SK-N-SH treated with all-trans-retinoic acid at 6 μM for 48 hours (cell line): ENCODE data around the gene TRMT13.
"Not testable (repeated sequence)": the region's sequence is repeated elsewhere in the genome, so short reads cannot be mapped to it uniquely, and the experiment has no call there.

Experiments
- ARNTL ChIP-seq: fragments of 450-650 bp; formaldehyde crosslinking; IDR thresholded peaks from 2 replicates; pipeline ENCODE4 v1.5.0; 2020; ENCODE audit warnings: low read depth, mild to moderate bottlenecking, moderate library complexity, borderline replicate concordance
- CREB5 ChIP-seq: fragments of 250-450 bp; sonication (Bioruptor Pico); IDR thresholded peaks from 2 replicates; pipeline ENCODE4 v1.5.1; 2020; ENCODE audit warnings: low read depth, mild to moderate bottlenecking, moderate library complexity
- ESRRG ChIP-seq: fragments of 250-450 bp; sonication (Bioruptor Pico); IDR thresholded peaks from 2 replicates; pipeline ENCODE4 v1.6.1; 2021; ENCODE audit warnings: mild to moderate bottlenecking
- ISL1 ChIP-seq: fragments of 250-450 bp; sonication (Bioruptor Pico); IDR thresholded peaks from 2 replicates; pipeline ENCODE4 v2.1.2; 2022; ENCODE audit warnings: mild to moderate bottlenecking, moderate library complexity
- PPARA ChIP-seq: fragments of 250-450 bp; sonication (Bioruptor Pico); IDR thresholded peaks from 2 replicates; pipeline ENCODE4 v1.5.0; 2020; ENCODE audit warnings: mild to moderate bottlenecking, borderline replicate concordance
- RARB ChIP-seq: fragments of 250-450 bp; sonication (Bioruptor Pico); IDR thresholded peaks from 2 replicates; pipeline ENCODE4 v1.8.0; 2021; ENCODE audit warnings: mild to moderate bottlenecking, moderate library complexity
- TCF4 ChIP-seq: fragments of 250-450 bp; sonication (Bioruptor Pico); IDR thresholded peaks from 2 replicates; pipeline ENCODE4 v1.8.0; 2021; ENCODE audit warnings: mild to moderate bottlenecking, moderate library complexity, borderline replicate concordance
- ZFP3 ChIP-seq: fragments of 250-450 bp; sonication (Bioruptor Pico); IDR thresholded peaks from 2 replicates; pipeline ENCODE4 v1.5.0; 2020; ENCODE audit warnings: mild to moderate bottlenecking, moderate library complexity
- ZFP30 ChIP-seq: fragments of 450-650 bp; formaldehyde crosslinking; IDR thresholded peaks from 2 replicates; pipeline ENCODE4 v1.5.0; 2022; ENCODE audit warnings: mild to moderate bottlenecking, moderate library complexity
- ZNF565 ChIP-seq: fragments of 450-650 bp; formaldehyde crosslinking; conservative IDR thresholded peaks from 2 replicates; pipeline ENCODE4 v1.5.0; 2020; ENCODE audit warnings: low read depth, mild to moderate bottlenecking, moderate library complexity
- ZNF8 ChIP-seq: fragments of 450-650 bp; formaldehyde crosslinking; IDR thresholded peaks from 2 replicates; pipeline ENCODE4 v1.5.0; 2020; ENCODE audit warnings: mild to moderate bottlenecking, moderate library complexity
- TF ChIP-seq, protein P1 (sequence below): fragments of 250-450 bp; sonication (Bioruptor Pico); IDR thresholded peaks from 2 replicates; pipeline ENCODE4 v1.8.0; 2020; ENCODE audit warnings: mild to moderate bottlenecking, moderate library complexity, borderline replicate concordance
- TF ChIP-seq, protein P2 (sequence below): fragments of 250-450 bp; sonication (Bioruptor Pico); IDR thresholded peaks from 2 replicates; pipeline ENCODE4 v1.8.0; 2021; ENCODE audit warnings: low read depth, mild to moderate bottlenecking, moderate library complexity, borderline replicate concordance

DNA sequence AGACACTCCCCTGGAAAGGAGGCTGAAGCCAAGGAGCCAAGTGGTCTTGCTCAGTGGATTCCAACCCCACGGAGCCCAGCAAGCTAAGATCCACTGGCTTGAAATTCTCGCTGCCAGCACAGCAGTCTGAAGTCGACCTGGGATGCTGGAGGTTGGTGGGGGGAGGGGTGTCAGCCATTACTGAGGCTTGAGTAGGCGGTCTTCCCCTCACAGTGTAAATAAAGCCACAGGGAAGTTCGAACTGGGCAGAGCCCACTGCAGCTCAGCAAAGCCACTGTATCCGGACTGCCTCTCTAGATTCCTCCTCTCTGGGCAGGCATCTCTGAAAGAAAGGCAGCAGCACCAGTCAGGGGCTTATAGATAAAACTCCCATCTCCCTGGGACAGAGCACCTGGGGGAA is 67.1 kb downstream of the TRMT13 start:
- TF ChIP-seq, protein P1, sequence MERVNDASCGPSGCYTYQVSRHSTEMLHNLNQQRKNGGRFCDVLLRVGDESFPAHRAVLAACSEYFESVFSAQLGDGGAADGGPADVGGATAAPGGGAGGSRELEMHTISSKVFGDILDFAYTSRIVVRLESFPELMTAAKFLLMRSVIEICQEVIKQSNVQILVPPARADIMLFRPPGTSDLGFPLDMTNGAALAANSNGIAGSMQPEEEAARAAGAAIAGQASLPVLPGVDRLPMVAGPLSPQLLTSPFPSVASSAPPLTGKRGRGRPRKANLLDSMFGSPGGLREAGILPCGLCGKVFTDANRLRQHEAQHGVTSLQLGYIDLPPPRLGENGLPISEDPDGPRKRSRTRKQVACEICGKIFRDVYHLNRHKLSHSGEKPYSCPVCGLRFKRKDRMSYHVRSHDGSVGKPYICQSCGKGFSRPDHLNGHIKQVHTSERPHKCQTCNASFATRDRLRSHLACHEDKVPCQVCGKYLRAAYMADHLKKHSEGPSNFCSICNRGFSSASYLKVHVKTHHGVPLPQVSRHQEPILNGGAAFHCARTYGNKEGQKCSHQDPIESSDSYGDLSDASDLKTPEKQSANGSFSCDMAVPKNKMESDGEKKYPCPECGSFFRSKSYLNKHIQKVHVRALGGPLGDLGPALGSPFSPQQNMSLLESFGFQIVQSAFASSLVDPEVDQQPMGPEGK (CRISPR knock-in tag): not testable (repeated sequence)
- TF ChIP-seq, protein P2, sequence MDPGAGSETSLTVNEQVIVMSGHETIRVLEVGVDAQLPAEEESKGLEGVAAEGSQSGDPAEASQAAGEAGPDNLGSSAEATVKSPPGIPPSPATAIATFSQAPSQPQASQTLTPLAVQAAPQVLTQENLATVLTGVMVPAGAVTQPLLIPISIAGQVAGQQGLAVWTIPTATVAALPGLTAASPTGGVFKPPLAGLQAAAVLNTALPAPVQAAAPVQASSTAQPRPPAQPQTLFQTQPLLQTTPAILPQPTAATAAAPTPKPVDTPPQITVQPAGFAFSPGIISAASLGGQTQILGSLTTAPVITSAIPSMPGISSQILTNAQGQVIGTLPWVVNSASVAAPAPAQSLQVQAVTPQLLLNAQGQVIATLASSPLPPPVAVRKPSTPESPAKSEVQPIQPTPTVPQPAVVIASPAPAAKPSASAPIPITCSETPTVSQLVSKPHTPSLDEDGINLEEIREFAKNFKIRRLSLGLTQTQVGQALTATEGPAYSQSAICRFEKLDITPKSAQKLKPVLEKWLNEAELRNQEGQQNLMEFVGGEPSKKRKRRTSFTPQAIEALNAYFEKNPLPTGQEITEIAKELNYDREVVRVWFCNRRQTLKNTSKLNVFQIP (CRISPR knock-in tag): not testable (repeated sequence)
- not testable (repeated sequence) for TF ChIP-seq CREB5 (CRISPR knock-in tag); TCF4; PPARA (CRISPR knock-in tag); ISL1 (CRISPR knock-in tag); ZNF565 (CRISPR knock-in tag); ZFP30 (CRISPR knock-in tag); ZNF8 (CRISPR knock-in tag); RARB (CRISPR knock-in tag); ARNTL (CRISPR knock-in tag); ZFP3 (CRISPR knock-in tag); ESRRG (CRISPR knock-in tag)
